ENCODE measurements around the gene KCTD18.

The KCTD18 gene

GRCh38 chr2:200442471-200442870, 67.4 kb downstream of the KCTD18 start:
- no peak for DNase-seq (ENCODE audit: low read depth in 1 of 2, low spot score in 1 of 2)
- no peak overlapping the region for H3K27ac ChIP-seq (replicated peaks)
- H3K4me3 ChIP-seq (replicated peaks; ENCODE audit: insufficient read depth, low read length) = no peak overlapping the region
- TF ChIP-seq SPI1 (IDR thresholded peaks at IDR 0.05; ENCODE audit: borderline replicate concordance, low read depth) (no peak), POLR2AphosphoS5 (IDR thresholded peaks at IDR 0.05; ENCODE audit: low read depth) (no peak), GABPA (IDR thresholded peaks at IDR 0.05; ENCODE audit: low read depth) (no peak)
- TF ChIP-seq, protein P1, sequence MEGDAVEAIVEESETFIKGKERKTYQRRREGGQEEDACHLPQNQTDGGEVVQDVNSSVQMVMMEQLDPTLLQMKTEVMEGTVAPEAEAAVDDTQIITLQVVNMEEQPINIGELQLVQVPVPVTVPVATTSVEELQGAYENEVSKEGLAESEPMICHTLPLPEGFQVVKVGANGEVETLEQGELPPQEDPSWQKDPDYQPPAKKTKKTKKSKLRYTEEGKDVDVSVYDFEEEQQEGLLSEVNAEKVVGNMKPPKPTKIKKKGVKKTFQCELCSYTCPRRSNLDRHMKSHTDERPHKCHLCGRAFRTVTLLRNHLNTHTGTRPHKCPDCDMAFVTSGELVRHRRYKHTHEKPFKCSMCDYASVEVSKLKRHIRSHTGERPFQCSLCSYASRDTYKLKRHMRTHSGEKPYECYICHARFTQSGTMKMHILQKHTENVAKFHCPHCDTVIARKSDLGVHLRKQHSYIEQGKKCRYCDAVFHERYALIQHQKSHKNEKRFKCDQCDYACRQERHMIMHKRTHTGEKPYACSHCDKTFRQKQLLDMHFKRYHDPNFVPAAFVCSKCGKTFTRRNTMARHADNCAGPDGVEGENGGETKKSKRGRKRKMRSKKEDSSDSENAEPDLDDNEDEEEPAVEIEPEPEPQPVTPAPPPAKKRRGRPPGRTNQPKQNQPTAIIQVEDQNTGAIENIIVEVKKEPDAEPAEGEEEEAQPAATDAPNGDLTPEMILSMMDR (IDR thresholded peaks at IDR 0.05; ENCODE audit: insufficient read depth, low read length) = no peak
- TF ChIP-seq, protein P2, sequence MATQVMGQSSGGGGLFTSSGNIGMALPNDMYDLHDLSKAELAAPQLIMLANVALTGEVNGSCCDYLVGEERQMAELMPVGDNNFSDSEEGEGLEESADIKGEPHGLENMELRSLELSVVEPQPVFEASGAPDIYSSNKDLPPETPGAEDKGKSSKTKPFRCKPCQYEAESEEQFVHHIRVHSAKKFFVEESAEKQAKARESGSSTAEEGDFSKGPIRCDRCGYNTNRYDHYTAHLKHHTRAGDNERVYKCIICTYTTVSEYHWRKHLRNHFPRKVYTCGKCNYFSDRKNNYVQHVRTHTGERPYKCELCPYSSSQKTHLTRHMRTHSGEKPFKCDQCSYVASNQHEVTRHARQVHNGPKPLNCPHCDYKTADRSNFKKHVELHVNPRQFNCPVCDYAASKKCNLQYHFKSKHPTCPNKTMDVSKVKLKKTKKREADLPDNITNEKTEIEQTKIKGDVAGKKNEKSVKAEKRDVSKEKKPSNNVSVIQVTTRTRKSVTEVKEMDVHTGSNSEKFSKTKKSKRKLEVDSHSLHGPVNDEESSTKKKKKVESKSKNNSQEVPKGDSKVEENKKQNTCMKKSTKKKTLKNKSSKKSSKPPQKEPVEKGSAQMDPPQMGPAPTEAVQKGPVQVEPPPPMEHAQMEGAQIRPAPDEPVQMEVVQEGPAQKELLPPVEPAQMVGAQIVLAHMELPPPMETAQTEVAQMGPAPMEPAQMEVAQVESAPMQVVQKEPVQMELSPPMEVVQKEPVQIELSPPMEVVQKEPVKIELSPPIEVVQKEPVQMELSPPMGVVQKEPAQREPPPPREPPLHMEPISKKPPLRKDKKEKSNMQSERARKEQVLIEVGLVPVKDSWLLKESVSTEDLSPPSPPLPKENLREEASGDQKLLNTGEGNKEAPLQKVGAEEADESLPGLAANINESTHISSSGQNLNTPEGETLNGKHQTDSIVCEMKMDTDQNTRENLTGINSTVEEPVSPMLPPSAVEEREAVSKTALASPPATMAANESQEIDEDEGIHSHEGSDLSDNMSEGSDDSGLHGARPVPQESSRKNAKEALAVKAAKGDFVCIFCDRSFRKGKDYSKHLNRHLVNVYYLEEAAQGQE (IDR thresholded peaks at IDR 0.05; ENCODE audit: insufficient replicate concordance, low read depth) = no peak
- H3K27me3 ChIP-seq (ENCODE audit: insufficient read depth, poor library complexity, severe bottlenecking) = peaks cover 6% of the 10 kb centered on the region

DNA sequence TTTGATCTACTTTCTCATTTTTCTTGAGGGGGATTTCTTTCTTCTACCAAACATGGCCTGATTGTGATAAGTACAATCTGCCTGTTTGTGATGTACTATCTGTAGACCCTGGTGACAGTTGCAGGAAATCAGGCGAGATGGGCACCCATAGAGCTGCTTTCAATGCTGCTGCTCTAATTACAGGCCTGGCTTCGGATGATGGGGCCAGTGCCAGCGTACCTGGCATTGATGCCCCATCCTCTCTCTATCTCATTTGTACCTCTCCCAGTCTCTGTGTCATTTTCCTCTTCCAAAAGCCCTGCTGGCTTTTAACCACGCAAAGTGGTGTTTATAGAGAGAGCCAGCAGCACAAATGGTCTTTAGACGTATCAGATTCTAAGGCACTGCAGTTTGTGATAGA, 69.9 kb downstream of the KCTD18 start:
- Histone ChIP-seq H3K27me3 (ENCODE audit: insufficient read depth, poor library complexity, severe bottlenecking) (peaks cover 8% of the 10 kb centered on the region), H3K27ac (replicated peaks) (no peak overlapping the region), H3K4me3 (replicated peaks; ENCODE audit: insufficient read depth, low read length) (no peak overlapping the region)
- DNase-seq (ENCODE audit: low read depth in 1 of 2, low spot score in 1 of 2) = no peak
- TF ChIP-seq GABPA (IDR thresholded peaks at IDR 0.05; ENCODE audit: low read depth) (no peak), POLR2AphosphoS5 (IDR thresholded peaks at IDR 0.05; ENCODE audit: low read depth) (no peak), SPI1 (IDR thresholded peaks at IDR 0.05; ENCODE audit: borderline replicate concordance, low read depth) (no peak)
- TF ChIP-seq, protein P1 (IDR thresholded peaks at IDR 0.05; ENCODE audit: insufficient read depth, low read length) = no peak
- TF ChIP-seq, protein P2 (IDR thresholded peaks at IDR 0.05; ENCODE audit: insufficient replicate concordance, low read depth) = no peak

All from HL-60 (cell line).